IPS-NIHi7 (cell line): ENCODE results near the gene COX10.
"Not testable (repeated sequence)": the region's sequence is repeated elsewhere in the genome, so short reads cannot be mapped to it uniquely, and the experiment has no call there.

Experiments
- DNase-seq: peaks from one replicate; pipeline ENCODE4 v3.0.0; 2012; ENCODE audit warnings: mixed read lengths; ENCODE audit errors: extremely low spot score

COX10 gene

GRCh38 chr17:14123619-14124278 lies 54.4 kb downstream of the COX10 start:
- DNase-seq, result no peak

- DNase-seq, result no peak
Observed at GRCh38 chr17:14124854-14125253, 55.5 kb downstream of the COX10 start.

- DNase-seq, result no peak
Observed at GRCh38 chr17:14125518-14126137, 56.3 kb downstream of the COX10 start.

GRCh38 chr17:14133104-14133503 lies 63.8 kb downstream of the COX10 start:
- no peak for DNase-seq

GRCh38 chr17:14134456-14134855 lies 65.2 kb downstream of the COX10 start:
- no peak for DNase-seq

GRCh38 chr17:14135906-14136590 lies 66.7 kb downstream of the COX10 start:
- no peak for DNase-seq

- no peak for DNase-seq
Observed at GRCh38 chr17:14138649-14139048, 69.3 kb downstream of the COX10 start.

- DNase-seq, result no peak
Observed at GRCh38 chr17:14143688-14144087, 74.4 kb downstream of the COX10 start.

GRCh38 chr17:14144508-14144907 lies 75.2 kb downstream of the COX10 start:
- no peak for DNase-seq

GRCh38 chr17:14149751-14150150 lies 80.4 kb downstream of the COX10 start:
- DNase-seq, result no peak

GRCh38 chr17:14150619-14151018 lies 81.3 kb downstream of the COX10 start:
- DNase-seq, result no peak

GRCh38 chr17:14152721-14153120 lies 83.4 kb downstream of the COX10 start:
- no peak for DNase-seq

- DNase-seq, result no peak
Observed at GRCh38 chr17:14153374-14153773, 84.1 kb downstream of the COX10 start.

- DNase-seq, result no peak
Observed at GRCh38 chr17:14156689-14157088, 87.4 kb downstream of the COX10 start.

GRCh38 chr17:14157822-14158221 lies 88.5 kb downstream of the COX10 start:
- no peak for DNase-seq

GRCh38 chr17:14158707-14159106 lies 89.4 kb downstream of the COX10 start:
- no peak for DNase-seq

GRCh38 chr17:14161419-14161818 lies 92.1 kb downstream of the COX10 start:
- no peak for DNase-seq

GRCh38 chr17:14165616-14166015 lies 96.3 kb downstream of the COX10 start:
- no peak for DNase-seq

- DNase-seq, result not testable (repeated sequence)
Observed at GRCh38 chr17:14167831-14168230, 98.5 kb downstream of the COX10 start.

GRCh38 chr17:14168582-14168981 lies 99.3 kb downstream of the COX10 start:
- no peak for DNase-seq

GRCh38 chr17:14169287-14169686 lies 100.0 kb downstream of the COX10 start:
- DNase-seq, result no peak

- no peak for DNase-seq
Observed at GRCh38 chr17:14169901-14170300, 100.6 kb downstream of the COX10 start.

- not testable (repeated sequence) for DNase-seq
Observed at GRCh38 chr17:14176989-14177388, 107.7 kb downstream of the COX10 start.
